ENCODE data around the gene ITGB4.

GRCh38 chr17:75679706-75680211 is 41.5 kb upstream of the ITGB4 start:
- no peak for TF ChIP-seq CREB1 (IDR thresholded peaks at IDR 0.05; ENCODE audit: low read depth)
- no peak for TF ChIP-seq CEBPB (IDR thresholded peaks at IDR 0.05; ENCODE audit: borderline replicate concordance in 1 of 2, low read depth in 2 of 2, low read length in 2 of 2)
